HepG2 (cell line): ENCODE data around the gene NME7. TPM values are rescaled to one million over a fixed set of nuclear protein-coding genes. Genes with fewer than 3 reads are reported as not detected.

Experiments
- AKAP8 ChIP-seq: sonication (generic); formaldehyde crosslinking; IDR thresholded peaks from 2 replicates; pipeline ENCODE4 v1.5.1; 2020; ENCODE audit warnings: mild to moderate bottlenecking, missing genetic modification reagents
- ATM ChIP-seq: fragments of 450-650 bp; IDR thresholded peaks from 2 replicates; pipeline ENCODE4 v1.7.1; 2017; ENCODE audit warnings: mild to moderate bottlenecking, borderline replicate concordance
- CEBPZ ChIP-seq: IDR thresholded peaks from 2 replicates; pipeline ENCODE4 v1.6.1; 2012; ENCODE audit warnings: low read length, improper control_type of control experiment
- CTCF ChIP-seq: sonication (generic); formaldehyde crosslinking; IDR thresholded peaks from 2 replicates; pipeline ENCODE4 v1.5.0; 2020; ENCODE audit warnings: mild to moderate bottlenecking, missing genetic modification reagents, moderate library complexity
- HCFC1 ChIP-seq: fragments of 150-350 bp; IDR thresholded peaks from 2 replicates; pipeline ENCODE4 v1.6.1; 2014; ENCODE audit warnings: low read depth, low read length
- KAT7 ChIP-seq: IDR thresholded peaks from 2 replicates; pipeline ENCODE4 v1.6.1; 2018; ENCODE audit warnings: borderline replicate concordance, missing compliant biosample characterization
- MXD4 ChIP-seq: IDR thresholded peaks from 2 replicates; pipeline ENCODE4 v1.6.1; 2016; ENCODE audit warnings: mild to moderate bottlenecking, missing biosample characterization, missing genetic modification reagents
- NCOR1 ChIP-seq: fragments of 200-600 bp; sonication (generic); IDR thresholded peaks from 2 replicates; pipeline ENCODE4 v1.7.0; 2017; ENCODE audit warnings: antibody characterized with exemption, low read length, borderline replicate concordance
- NR2F6 ChIP-seq, 2 experiments: IDR thresholded peaks; 2 replicates each; pipeline ENCODE4 v1.6.1; 2016; ENCODE audit warnings: antibody characterized with exemption in 1 of 2, mild to moderate bottlenecking in 1 of 2
- SRSF1 ChIP-seq: fragments of 200-400 bp; formaldehyde crosslinking; optimal IDR thresholded peaks from 2 replicates; pipeline ENCODE3; 2017; ENCODE audit warnings: mild to moderate bottlenecking, low read depth, low read length, moderate library complexity
- TEAD2 ChIP-seq: sonication (generic); formaldehyde crosslinking; IDR thresholded peaks from 2 replicates; pipeline ENCODE4 v1.9.0; 2021; ENCODE audit warnings: missing genetic modification reagents
- TFE3 ChIP-seq: IDR thresholded peaks from 2 replicates; pipeline ENCODE4 v1.6.1; 2016
- XRCC5 ChIP-seq: fragments of 200-400 bp; formaldehyde crosslinking; optimal IDR thresholded peaks from 2 replicates; pipeline ENCODE3; 2017; ENCODE audit warnings: mild to moderate bottlenecking, low read length
- ZBTB20 ChIP-seq: sonication (generic); formaldehyde crosslinking; IDR thresholded peaks from 2 replicates; pipeline ENCODE4 v1.8.1; 2023; ENCODE audit warnings: missing genetic modification reagents, low read depth, mild to moderate bottlenecking, borderline replicate concordance
- ZBTB43 ChIP-seq: sonication (generic); formaldehyde crosslinking; conservative IDR thresholded peaks from 2 replicates; pipeline ENCODE4 v1.4.0; 2020; ENCODE audit warnings: missing genetic modification reagents
- ZNF251 ChIP-seq: sonication (generic); formaldehyde crosslinking; IDR thresholded peaks from 2 replicates; pipeline ENCODE4 v1.9.0; 2021; ENCODE audit warnings: mild to moderate bottlenecking, missing genetic modification reagents
- ZNF326 ChIP-seq: sonication (generic); formaldehyde crosslinking; IDR thresholded peaks from 2 replicates; pipeline ENCODE4 v1.4.0; 2020; ENCODE audit warnings: missing genetic modification reagents, borderline replicate concordance
- ZNF382 ChIP-seq: sonication (generic); formaldehyde crosslinking; IDR thresholded peaks from 2 replicates; pipeline ENCODE4 v1.5.0; 2020; ENCODE audit warnings: missing genetic modification reagents, mild to moderate bottlenecking, borderline replicate concordance
- ZNF772 ChIP-seq: sonication (generic); formaldehyde crosslinking; IDR thresholded peaks from 2 replicates; pipeline ENCODE4 v1.5.0; 2020; ENCODE audit warnings: mild to moderate bottlenecking, missing genetic modification reagents
- ZSCAN20 ChIP-seq: sonication (generic); formaldehyde crosslinking; IDR thresholded peaks from 2 replicates; pipeline ENCODE4 v1.4.0; 2020; ENCODE audit warnings: missing genetic modification reagents, mild to moderate bottlenecking, borderline replicate concordance
- polyA plus RNA-seq, 8 experiments: library from polyadenylated mRNA; depleted of rRNA in 3 of 8; stranded (reverse) in 7 of 8; unstranded in 1 of 8; fragments of >200 nt; fragmentation: Illumina TruSeq in 4 of 8; extraction: Trizol in 4 of 8; gene quantifications; 2 replicates each; pipeline versions ENCODE4 v1.2.1 to v1.2.3, GENCODE V29; 2011 to 2016; ENCODE audit warnings: low read depth in 4 of 8, missing spikeins in 1 of 8, mixed read lengths in 1 of 8; ENCODE audit not compliant: insufficient read depth in 1 of 8
- total RNA-seq, 5 experiments: library from RNA; depleted of rRNA; stranded (reverse); fragments of >200 nt; fragmentation: Illumina TruSeq; extraction: Trizol; gene quantifications; 2 replicates each; pipeline ENCODE4 v1.2.3, GENCODE V29; 2016; ENCODE audit warnings: low read depth in 1 of 5

The NME7 gene
- total and polyA plus RNA-seq, 2 of the 13 experiments (the other 11 are each of a cell fraction or from before 2014, with no cell fraction given): 9.4 to 22.5 TPM

GRCh38 chr1:169144941-169145626 is 222.5 kb downstream of the NME7 start (continued):
- TF ChIP-seq CEBPZ (no peak), AKAP8 (CRISPR knock-in tag) (no peak), TFE3 (no peak; the same call in 1 of the 2 replicates), TEAD2 (CRISPR knock-in tag) (no peak), ZNF326 (CRISPR knock-in tag) (no peak), CTCF (CRISPR knock-in tag) (no peak), ZNF772 (CRISPR knock-in tag) (no peak), ZNF382 (CRISPR knock-in tag) (no peak), KAT7 (CRISPR knock-in tag) (no peak), ZSCAN20 (CRISPR knock-in tag) (no peak), HCFC1 (no peak), NCOR1 (peak; percentile 74; the same call in 1 of the 2 replicates), XRCC5 (no peak), NR2F6 (IDR thresholded peaks at IDR 0.05) (no peak), NR2F6 (CRISPR knock-in tag; IDR thresholded peaks at IDR 0.05) (no peak), SRSF1 (no peak), ZNF251 (CRISPR knock-in tag) (no peak), ATM (peak; percentile 90; the same call in 1 of the 2 replicates), ZBTB43 (CRISPR knock-in tag) (no peak), MXD4 (CRISPR knock-in tag) (no peak), ZBTB20 (CRISPR knock-in tag) (no peak)
